ENCODE results near the gene POLG. TPM values are rescaled to one million over a fixed set of nuclear protein-coding genes. Genes with fewer than 3 reads are reported as not detected.

POLG gene
- total RNA-seq, 1 donor from 2014 or later: 25.2 TPM

- H3F3A ChIP-seq (ENCODE audit: low read depth): peaks cover 9% of the 10 kb centered on the region
- H3K4me1 Mint-ChIP-seq: peaks cover 19% of the 10 kb centered on the region
- no peak overlapping the region for H3K27ac ChIP-seq
Measured at GRCh38 chr15:89335298-89336041, 846 bp upstream of the POLG start.

DNA sequence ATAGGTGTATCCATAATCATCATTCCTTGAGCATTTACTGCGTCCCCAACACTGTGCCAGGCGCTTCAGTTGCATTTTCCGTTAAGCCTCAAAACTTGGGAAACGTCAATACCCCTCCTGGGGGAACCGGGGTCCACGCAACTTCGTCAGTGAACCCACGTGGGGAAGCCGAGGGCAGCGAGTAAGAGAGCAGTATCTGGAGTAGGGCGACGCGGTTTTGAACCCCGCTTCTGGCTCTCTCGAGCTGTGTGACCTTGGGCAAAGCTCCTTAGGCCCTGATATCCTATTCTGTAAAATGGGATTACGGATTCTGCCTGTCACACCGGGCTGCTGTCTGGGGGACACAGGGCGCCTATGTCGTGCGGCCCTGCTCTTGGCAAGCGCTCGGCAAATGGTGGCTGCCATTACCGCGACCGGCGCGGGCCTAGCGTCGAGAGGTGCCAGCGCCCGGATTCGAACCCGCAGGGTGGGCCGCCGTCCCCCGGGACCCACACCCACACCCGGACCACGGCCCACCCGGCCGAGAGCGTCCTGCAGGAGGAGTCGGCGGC lies 590 bp downstream of the POLG start:
- Histone ChIP-seq H3K4me2 (peak overlapping the region; percentile 90), H3K36me3 (no peaks in the 10 kb centered on the region), H3K4me1 (peaks cover 10% of the 10 kb centered on the region), H3K27ac (no peak overlapping the region), H3K79me2 (ENCODE audit: low read depth) (peaks cover 25% of the 10 kb centered on the region), H3K9me3 (ENCODE audit: low read depth) (no peaks in the 10 kb centered on the region), H3K9ac (peak overlapping the region; percentile 82), H3K27me3 (peaks cover 41% of the 10 kb centered on the region), H3F3A (ENCODE audit: low read depth) (peaks cover 9% of the 10 kb centered on the region), H3K4me3 (peak overlapping the region; percentile 90), H4K20me1 (ENCODE audit: low read depth) (peaks cover 36% of the 10 kb centered on the region), H2AFZ (replicated peaks) (no peak overlapping the region)
- H3K27ac Mint-ChIP-seq: no peak overlapping the region
- peaks cover 19% of the 10 kb centered on the region for H3K36me3 Mint-ChIP-seq
- peak overlapping the region; percentile 85 for H3K4me3 Mint-ChIP-seq
- no peak for DNase-seq (ENCODE audit: low spot score)
- peaks cover 28% of the 10 kb centered on the region for H3K27me3 Mint-ChIP-seq (ENCODE audit: insufficient read depth, low read depth)
- TF ChIP-seq EZH2 (IDR thresholded peaks at IDR 0.05) (no peak), EZH2phosphoT487 (IDR thresholded peaks at IDR 0.05) (no peak), CTCF (IDR thresholded peaks at IDR 0.05) (no peak)
- peaks cover 4% of the 10 kb centered on the region for H3K9me3 Mint-ChIP-seq
- peaks cover 21% of the 10 kb centered on the region for H3K4me1 Mint-ChIP-seq

More at GRCh38 chr15:89335298-89336041, 846 bp upstream of the POLG start:
- H3K4me1 ChIP-seq: peaks cover 10% of the 10 kb centered on the region
- H3K4me3 Mint-ChIP-seq: peak overlapping the region; percentile 97
- peak; percentile 70 for DNase-seq (ENCODE audit: low spot score)
- no peaks in the 10 kb centered on the region for H3K36me3 ChIP-seq
- peak overlapping the region; percentile 90 for H3K4me3 ChIP-seq
- H3K27me3 Mint-ChIP-seq (ENCODE audit: insufficient read depth, low read depth): peaks cover 28% of the 10 kb centered on the region
- peaks cover 9% of the 10 kb centered on the region for H3K36me3 Mint-ChIP-seq
- peak overlapping the region; percentile 99 for H3K27ac Mint-ChIP-seq
- H3K27me3 ChIP-seq: peaks cover 53% of the 10 kb centered on the region
- no peak overlapping the region for H3K9ac ChIP-seq
- peak overlapping the region; percentile 81 for H3K4me2 ChIP-seq
- peaks cover 25% of the 10 kb centered on the region for H3K79me2 ChIP-seq (ENCODE audit: low read depth)
- peaks cover 4% of the 10 kb centered on the region for H3K9me3 Mint-ChIP-seq
- H3K9me3 ChIP-seq (ENCODE audit: low read depth): no peaks in the 10 kb centered on the region
- H4K20me1 ChIP-seq (ENCODE audit: low read depth): peaks cover 36% of the 10 kb centered on the region
- TF ChIP-seq EZH2 (IDR thresholded peaks at IDR 0.05): no peak
- no peak for TF ChIP-seq CTCF (IDR thresholded peaks at IDR 0.05)
- peak; percentile 22 for TF ChIP-seq EZH2phosphoT487 (IDR thresholded peaks at IDR 0.05)
- peak overlapping the region; percentile 1 for H2AFZ ChIP-seq (replicated peaks)

- H3K9me3 Mint-ChIP-seq: peaks cover 4% of the 10 kb centered on the region
- Histone ChIP-seq H3K36me3 (no peaks in the 10 kb centered on the region), H3K4me3 (peak overlapping the region; percentile 90), H4K20me1 (ENCODE audit: low read depth) (peaks cover 36% of the 10 kb centered on the region), H3K27ac (no peak overlapping the region), H3K79me2 (ENCODE audit: low read depth) (peaks cover 25% of the 10 kb centered on the region), H3F3A (ENCODE audit: low read depth) (peaks cover 9% of the 10 kb centered on the region), H2AFZ (replicated peaks) (no peak overlapping the region), H3K9me3 (ENCODE audit: low read depth) (no peaks in the 10 kb centered on the region), H3K4me1 (peaks cover 10% of the 10 kb centered on the region), H3K27me3 (peaks cover 33% of the 10 kb centered on the region), H3K9ac (no peak overlapping the region), H3K4me2 (peak overlapping the region; percentile 90)
- H3K4me3 Mint-ChIP-seq: peak overlapping the region; percentile 85
- peaks cover 21% of the 10 kb centered on the region for H3K4me1 Mint-ChIP-seq
- no peak for DNase-seq (ENCODE audit: low spot score)
- peaks cover 19% of the 10 kb centered on the region for H3K36me3 Mint-ChIP-seq
- TF ChIP-seq EZH2 (IDR thresholded peaks at IDR 0.05) (no peak), EZH2phosphoT487 (IDR thresholded peaks at IDR 0.05) (no peak), CTCF (IDR thresholded peaks at IDR 0.05) (no peak)
- peaks cover 28% of the 10 kb centered on the region for H3K27me3 Mint-ChIP-seq (ENCODE audit: insufficient read depth, low read depth)
- no peak overlapping the region for H3K27ac Mint-ChIP-seq
Measured at GRCh38 chr15:89333011-89333860, 1.4 kb downstream of the POLG start.
